HG02588 (cell line): Measurements from ENCODE around the gene MICALL1.

Experiments used
- ATAC-seq: cut with Tn5 transposase; IDR thresholded peaks from one replicate; pipeline ENCODE4 v1.9.1; 2021; ENCODE audit warnings: mild to moderate bottlenecking, moderate library complexity; ENCODE audit not compliant: unreplicated experiment

Gene MICALL1

DNA sequence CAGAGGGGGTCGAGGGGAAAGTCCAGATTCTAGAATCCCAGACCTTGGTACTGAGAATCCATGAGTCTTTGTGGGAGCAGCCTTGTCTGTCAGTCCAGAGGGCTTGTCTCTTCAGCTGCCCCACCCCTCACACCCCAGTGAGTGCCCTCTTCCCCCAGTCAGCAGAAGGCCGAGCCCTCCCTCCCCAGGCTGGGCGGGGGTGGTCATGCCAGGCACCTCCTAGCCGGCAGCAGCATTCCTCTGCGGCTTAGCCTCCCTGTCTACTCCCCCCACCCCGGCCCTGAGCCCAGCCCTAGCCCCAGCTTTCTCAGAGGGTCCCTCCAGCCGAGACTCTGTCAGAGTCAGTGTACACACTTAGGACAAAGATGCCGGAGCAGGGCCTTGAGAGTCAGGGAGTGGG lies 73.7 kb downstream of the MICALL1 start:
- no peak for ATAC-seq

DNA sequence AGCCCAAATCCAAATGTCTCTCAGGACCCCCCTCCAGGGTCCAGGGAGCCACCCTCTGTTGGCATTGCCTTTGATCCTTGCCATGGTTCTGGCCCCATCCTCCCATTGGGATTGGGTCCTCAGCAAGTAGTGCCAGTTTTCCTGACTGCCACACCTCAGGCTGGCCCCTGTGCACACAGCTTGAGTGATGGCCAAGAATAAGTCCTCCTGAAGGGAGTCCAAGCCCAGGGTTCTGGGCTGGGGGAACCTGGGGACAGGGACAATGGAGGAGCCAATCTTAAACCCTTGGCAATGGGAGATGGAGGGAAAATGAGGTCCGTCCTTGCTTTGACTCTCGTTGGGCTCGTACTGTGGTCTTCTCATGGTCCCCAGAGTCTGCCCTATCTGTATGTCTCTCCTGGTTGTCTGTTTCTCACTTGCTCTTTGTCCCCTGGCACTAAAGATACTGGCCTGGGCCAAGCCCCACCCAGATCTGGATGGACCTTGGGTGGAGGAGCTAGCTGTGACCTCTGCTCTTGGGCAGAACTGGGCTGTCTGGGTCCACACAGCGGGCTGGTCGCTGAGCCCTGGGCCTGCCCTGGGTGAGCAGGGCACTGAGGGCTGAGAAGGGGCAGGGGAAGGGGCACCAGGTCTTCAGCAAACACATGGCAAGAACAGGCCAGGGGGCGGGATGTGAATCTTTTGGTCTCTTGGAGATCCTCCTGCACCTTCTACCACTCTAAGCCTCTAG lies 75.3 kb downstream of the MICALL1 start:
- no peak for ATAC-seq

DNA sequence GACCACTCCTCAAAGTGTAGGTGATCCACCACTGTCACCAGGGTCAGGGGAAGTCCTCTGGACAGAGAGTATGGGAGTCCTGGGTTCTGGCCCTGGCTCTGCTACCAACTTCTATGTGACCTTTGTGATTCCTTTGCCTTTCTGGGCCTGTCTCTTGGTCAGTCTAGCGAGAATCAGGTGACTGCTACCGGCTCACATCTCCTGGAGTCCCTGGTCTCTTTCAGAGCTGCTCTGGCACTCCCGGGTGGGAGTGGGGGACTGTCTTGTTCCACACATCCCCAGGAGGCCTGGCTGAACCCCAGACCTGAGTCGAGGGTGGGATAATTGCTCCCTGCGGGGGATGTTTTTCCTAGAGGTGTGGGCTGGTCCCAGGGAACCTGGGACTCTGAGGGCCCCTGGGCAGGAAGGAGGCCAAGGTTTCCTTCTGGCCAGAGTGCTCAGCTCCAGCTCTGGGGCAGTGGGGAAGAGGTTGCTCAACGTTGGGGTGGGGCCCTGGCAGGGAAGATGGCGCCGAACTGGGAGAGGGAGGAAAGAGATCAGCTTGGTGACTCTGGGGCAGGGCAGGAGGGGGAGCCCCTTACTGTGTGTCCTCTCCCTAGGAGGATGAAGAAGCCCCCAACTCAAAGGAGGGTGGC lies 76.2 kb downstream of the MICALL1 start:
- no peak for ATAC-seq

DNA sequence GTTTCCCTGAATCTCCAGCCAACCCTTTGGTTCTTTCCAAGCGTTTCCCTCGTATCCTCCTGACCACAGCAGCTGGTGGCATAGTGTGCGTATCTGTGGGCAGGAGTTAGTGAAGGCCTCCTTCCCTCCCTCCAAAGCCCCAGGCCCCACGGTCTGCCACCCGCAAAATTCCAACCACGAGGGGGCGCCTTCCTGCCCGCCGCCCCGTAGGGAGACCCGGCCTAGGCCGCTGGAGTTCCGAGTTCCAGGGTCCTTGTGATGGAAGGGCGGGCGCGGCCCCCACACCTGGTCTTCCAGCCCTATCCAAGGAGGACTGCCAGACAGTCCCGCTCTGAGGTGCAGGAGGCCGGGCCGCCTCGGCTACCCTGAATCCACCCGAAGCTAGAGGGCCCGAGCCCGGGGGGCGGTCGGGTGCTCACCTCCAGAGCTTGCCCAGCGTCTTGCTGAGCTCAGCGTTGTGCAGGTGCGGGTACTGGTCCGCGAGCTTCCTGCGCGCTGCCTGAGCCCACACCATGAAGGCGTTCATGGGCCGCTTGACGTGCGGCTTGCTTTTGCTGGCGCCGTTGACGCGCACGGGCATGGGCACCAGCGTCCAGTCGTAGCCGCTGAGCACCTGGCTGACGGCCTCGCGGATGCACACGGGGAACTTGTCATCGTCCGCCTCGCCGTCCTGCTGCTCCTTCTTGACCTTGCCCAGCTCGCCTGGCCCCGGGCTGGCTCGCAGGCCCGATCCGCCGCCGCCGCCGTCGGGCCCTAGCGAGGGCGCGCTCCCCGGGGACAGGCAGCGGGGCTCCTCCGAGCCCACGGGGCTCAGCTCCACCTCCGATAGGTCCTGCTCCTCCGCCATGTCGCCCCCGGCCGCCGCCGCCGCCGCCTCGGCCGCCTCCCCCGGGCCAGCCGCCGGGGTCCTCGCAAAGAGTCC lies 77.1 kb downstream of the MICALL1 start:
- ATAC-seq: no peak

DNA sequence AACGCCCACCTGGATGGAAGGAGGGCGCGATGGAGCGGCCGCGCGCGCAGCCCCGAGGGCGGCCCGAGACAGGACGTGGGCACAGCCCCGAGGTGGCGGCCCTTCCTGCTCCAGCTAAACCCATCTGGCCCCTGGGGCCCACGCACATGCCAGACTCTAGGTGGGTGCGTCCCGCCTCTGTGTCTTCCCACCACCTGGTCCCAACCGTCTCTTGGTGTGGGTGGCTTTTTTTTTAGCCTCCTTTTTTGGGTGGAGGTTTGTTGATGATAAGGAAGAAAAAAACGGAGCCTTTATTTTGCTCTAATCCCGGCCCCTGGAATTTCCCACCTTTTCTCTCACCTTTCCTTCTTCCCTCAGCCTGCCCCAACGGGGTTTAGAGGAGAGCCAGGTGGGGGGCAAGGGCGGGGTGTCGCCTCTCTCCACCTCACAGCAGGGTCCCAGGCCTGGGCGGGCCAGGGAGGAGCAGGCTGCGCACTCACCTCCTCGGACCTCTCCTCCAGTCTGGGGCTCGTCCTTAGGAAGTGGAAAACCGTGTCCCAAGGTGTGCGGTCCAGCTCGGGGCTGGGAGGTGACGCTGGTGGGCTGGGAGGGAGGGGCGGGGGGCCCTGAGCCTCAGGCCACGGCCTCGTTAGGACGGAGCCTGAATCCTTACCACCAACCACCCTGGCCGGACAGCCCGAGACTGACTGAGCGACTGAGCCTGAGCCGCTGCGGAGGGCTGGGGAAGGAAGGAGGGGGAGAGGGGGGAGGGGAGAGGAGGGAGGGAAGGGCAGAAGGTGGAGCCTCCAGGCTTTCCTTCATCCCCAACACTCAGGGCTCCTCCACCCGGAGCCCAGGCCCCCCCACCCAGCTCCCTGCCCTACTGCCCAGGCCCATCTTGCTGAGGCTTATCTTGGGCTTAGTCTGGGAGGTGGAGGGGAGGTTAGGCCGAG lies 78.0 kb downstream of the MICALL1 start, which contains the start of gene SOX10:
TSS of gene SOX10 (minus strand) at position 696 of the 932 bp plus-strand sequence. CDS start 771 bp downstream, outside the sequence.
- no peak for ATAC-seq

DNA sequence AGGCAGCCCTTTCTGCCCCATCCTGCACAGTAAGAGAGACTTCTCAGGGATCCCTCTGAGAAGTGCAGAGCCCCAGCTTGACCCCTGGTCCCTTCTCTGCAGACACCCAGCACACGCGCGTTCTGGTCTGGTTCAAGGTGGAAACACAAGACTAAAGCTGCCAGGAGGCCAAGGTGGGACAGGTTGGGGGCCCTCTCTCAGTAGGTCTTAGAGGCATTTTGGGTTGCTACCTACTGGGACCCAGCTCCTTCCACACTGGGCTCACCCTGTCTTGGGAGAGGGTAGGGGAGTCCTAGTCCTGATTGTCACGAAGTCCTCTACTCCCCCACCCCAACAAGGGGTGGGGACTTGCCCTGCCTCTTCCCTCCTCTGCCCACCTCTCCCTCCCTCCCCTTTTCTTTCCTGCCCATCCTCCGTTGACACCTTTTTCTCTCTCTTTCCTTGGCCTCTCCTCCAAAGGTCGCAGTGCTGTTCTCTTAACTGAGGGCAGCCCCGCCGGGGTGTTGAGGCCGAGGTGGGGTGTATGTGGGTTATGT lies 79.0 kb downstream of the MICALL1 start:
- ATAC-seq: no peak

DNA sequence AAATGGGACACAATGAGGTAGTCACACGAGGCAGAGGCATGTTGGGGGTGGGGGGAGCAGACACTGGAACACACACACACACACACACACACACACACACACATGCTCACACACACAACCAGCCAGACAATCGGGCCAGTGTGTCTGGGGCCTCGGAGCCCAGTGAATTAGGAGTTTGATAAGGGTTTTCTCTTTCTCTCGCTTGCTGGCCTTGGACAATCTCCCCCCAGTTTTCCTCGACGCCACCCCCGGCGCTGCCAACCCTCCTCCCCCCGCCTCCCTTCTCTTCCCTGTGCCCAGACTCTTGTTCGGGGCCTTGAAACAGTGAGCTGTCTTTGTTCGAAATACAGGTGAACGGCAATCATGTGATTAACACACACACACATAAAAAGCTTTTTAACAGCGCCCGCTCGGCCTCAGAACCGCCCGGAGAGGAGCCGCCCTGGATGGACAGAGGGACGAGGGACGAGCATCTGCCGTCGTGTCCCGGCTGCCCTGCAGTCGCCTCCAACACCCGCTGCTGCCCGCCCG lies 79.7 kb downstream of the MICALL1 start:
- ATAC-seq: no peak

DNA sequence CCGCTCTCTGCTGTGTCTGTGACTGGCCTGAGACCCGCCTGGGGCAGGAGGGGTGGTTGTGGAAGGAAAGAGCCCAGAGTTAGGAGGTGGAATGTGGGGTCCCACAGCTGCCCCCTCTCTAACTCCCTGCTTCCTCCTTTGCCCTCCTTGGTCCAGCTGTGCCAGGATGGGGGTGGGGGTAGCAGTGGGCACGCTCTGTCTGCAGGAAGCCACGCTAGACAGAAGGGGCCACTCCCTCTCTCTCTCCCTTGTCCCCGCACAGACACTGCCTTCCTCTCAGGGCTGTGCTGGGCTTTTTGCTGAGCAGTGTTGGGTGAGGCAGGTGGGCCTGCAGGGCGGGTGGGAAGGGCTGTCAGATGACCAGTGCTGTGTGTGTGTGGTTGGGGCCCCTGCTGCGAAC lies 80.3 kb downstream of the MICALL1 start:
- ATAC-seq: no peak

DNA sequence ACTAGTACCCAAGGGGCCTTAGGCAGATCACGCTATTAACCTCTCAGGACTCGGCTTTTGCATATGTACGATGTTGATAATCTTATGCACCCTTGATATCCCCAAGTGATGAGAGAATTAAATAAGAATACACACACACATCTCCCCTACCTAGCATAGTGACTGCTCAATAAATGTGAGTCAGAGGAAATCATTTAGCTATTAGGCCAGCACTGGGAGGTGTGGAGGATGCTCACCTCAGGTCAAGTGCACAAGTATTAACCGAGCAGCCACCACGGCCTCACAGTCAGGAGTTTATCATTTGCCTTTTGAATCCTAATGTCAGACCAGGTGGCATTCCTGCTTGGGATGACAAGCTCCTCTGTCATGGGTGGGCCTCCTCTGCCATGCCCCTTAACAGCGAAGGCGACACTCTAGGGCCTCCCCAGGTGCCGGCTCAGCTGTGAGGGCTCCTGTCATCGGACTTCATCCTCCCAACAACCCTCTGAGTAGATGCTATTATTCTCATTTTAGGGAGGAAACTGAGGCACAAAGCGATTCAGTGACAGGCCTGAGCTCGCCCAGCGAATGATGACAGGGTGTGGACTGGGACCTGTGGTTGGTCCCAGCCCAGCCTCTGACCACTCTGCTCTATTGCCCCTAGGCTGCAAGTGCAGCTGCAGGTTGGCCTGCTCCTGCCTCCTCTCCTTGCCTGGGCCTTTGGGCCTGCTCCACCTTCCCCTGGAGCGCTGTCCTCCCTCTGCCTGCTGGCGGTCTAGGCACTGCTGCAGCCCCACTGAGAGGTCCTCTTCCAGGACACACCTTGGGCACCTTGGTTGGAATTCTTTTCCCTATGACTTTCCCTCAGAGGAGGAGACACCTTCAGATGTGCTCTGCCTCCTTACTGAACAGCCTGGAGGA lies 83.3 kb downstream of the MICALL1 start:
- no peak for ATAC-seq

DNA sequence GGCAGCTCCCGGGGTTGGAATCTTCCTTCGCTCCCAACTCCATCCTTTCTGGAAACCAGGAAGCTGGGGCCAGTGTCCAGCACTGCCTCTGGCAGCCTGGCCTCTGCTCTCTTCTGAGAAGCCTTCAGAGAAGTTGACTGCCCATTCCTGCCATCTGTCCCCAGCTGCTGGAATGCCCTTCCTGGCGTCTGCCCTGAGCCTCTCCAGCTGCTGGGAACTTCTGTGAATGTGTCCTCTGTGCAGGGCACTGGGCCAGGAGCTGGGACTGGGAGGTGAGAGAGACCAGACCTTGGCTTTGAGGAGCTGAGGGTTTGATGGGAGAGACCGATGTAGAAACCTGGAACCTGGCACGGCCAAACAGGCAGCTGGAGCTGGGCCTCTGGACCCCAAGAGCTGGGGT lies 84.2 kb downstream of the MICALL1 start:
- no peak for ATAC-seq

DNA sequence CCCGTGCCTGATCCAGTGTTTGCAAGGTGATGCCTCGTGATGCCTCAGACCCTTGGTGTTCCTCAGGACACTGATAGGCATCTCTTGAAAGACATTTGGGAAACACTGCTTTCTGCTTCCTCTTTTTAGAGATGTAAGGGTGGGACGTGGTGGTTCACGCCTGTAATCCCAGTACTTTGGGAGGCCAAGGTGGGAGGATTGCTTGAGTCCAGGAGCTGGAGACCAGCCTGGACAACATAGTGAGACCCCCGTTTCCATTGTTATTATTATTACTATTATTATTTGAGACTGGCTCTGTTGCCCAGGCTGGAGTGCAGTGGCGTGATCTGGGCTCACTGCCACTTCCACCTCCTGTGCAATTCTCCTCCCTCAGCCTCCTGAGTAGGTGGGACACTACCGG lies 84.8 kb downstream of the MICALL1 start:
- no peak for ATAC-seq

DNA sequence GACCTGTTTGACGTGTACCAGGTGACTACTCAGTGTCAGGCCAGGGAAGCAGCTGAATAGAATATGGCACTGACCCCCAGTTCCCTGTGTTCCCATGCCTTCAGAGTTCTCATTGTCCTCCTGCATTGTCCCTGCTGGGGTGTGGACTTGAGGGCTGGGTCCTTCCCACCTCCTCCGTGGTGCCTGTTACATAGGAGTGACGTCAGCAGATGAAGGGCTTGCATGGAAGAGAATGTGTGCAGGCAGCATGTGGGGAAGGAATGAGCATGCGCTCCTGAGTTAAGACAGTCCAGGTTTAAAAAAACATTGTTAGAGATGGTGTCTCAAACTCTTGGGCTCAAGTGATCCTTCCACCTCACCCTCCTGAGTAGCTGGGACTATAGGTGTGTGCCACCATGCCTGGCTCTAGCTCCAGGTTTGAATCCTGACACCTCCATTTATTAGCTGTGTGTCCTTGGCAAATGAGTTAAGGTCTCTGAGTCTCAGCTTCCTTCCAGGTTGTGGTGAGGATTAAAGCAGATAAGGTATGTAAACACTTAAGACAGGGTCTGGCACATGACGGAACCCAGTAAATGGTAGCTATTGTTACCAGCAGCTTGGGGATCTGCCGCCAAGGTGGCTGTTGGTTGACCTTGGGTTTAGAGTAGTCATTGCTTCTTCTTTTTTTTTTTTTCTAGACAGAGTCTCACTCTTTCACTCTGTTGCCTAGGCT lies 85.8 kb downstream of the MICALL1 start:
- no peak for ATAC-seq
